ENCODE measurements around the gene COBLL1. TPM values are rescaled to one million over a fixed set of nuclear protein-coding genes. Genes with fewer than 3 reads are reported as not detected.

The COBLL1 gene
- total RNA-seq, 1 donor from 2014 or later: 207 TPM

DNA sequence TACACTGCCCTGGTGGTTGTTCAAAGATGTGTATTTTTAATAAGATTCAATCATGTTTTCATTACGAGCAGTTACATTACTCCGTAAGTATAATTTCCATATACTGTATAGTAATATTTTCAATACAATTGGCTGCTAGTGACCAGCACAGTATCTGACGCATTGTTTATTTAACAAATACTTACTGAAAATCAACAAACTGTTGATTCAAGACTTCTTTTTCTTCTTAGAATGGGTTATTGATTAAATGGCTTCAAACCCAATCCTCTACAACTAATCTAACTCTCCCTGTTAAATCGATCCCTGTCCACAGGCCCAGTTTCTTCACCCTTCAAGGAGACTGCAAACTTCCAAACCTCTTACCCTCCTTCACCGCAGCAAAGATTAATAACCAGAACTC lies 18.5 kb downstream of the COBLL1 start:
- DNase-seq (ENCODE audit: low spot score): no peak

DNA sequence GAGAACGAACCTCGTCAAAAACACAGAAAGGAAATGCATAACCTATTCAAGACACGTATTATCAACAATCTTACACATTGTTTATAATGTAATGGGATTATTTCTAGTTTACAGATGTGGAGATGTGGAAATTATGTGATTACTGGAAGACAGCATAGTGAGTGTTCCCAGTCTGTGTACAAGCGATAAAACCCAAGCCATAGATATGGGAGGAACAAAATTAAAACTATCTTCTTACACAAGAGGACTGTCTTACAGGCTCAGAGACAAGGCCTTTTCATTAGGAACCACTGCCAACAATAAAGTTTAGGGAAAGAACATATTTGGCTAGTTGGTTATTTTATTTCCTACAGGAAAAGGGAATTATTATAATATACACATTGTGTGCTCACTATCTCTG lies 20.3 kb downstream of the COBLL1 start:
- no peak for DNase-seq (ENCODE audit: low spot score)

DNA sequence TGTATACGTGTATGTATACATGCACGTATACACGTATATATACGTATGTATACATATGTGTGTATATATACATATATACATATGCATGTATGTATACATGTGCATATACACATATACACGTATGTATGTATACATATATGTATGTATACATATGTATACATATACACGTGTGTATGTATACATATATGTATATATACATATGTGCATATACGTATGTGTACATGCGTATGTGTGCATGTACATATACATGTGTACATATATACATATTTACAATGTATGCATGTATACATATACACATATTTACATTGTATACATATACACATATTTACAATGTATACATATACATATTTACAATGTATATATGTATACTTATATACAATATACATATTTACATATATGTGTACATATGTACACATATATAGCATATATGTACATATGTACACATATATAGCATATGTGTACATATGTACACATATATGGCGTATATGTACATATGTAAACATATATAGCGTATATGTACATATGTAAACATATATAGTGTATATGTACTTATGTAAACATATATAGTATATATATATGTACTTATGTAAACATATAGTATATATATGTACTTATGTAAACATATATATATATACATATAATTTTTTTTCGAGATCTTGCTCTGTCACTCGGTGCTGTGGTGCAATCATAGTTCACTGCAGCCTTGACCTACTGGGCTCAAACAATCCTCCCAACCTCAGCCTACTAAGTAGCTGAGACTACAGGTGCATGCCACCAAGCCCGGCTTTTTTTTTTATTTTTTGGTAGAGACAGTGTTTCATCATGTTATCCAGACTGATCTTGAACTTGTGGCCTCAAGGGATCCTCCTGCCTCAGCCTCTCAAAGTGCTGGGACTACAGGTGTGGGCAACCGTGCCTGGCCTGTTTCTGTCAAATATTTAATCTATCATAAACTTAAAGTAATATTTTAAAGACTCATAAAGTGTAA lies 23.2 kb downstream of the COBLL1 start:
- no peak for DNase-seq (ENCODE audit: low spot score)

DNA sequence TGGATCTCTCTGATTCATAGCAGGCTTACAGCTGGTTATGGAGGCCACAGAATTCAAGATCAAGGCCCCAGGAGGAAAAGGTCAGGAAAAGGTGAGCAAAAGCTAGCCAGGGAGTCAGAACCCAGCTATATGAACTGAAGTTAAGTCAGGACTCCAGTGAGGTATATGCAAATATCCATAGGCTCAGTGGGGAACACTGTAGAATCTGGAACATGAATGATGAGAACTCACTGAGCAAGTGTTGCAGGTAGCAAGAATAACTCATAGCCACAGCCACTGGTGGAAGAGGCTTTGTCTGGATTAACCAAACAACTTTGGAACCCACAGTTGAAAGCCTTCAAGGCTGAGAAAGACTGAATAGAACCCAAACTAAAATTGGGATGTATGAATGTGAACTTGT lies 24.7 kb downstream of the COBLL1 start:
- no peak for DNase-seq (ENCODE audit: low spot score)

DNA sequence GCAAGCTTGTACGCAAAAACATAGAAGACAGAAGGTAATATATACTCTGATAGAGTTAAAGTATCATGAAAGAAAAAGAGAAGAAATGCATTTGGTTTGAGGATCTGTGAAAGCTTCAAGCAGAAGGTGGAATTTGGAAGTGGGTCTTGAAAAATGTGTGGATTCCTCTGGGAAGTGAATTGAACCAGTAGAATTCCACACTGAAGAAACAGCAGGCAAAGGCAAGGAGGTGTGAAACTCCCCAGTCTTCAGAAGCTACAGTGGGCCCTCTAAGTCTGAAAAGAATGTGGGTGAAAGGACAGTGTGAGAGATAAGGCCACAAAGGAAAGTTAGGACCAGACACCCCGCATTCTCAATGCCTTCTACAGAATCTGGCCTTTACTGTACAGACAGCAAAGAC lies 25.6 kb downstream of the COBLL1 start:
- no peak for DNase-seq (ENCODE audit: low spot score)

DNA sequence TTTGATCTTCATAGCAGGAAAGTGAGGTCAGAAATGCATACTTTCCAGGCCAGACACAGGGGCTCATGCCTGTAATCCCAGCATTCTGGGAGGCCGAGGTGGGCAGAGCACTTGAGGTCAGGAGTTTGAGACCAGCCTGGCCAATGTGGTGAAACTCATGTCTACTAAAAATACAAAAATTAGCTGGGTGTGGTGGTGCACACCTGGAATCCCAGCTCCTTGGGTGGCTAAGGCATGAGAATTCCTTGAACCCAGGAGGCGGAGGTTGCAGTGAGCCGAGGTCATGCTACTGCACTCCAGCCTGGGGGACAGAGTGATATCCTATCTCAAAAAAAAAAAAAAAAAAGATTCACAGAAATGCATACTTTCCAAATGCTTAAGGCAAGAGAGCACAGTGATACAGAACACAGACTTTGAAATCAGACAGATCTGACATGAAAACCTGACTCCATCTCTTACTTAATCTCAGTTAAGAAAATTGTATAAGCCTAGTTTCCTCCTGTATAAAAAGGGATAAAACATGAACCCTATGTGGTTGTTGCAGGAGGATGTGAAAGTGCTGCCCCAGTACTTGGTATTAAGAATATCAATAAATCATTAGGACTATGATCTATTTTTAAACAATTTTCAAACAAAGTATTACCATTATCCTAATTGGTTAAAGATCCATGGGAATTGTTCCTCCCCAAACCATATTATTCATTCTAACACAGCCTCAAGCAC lies 26.4 kb downstream of the COBLL1 start:
- no peak for DNase-seq (ENCODE audit: low spot score)

DNA sequence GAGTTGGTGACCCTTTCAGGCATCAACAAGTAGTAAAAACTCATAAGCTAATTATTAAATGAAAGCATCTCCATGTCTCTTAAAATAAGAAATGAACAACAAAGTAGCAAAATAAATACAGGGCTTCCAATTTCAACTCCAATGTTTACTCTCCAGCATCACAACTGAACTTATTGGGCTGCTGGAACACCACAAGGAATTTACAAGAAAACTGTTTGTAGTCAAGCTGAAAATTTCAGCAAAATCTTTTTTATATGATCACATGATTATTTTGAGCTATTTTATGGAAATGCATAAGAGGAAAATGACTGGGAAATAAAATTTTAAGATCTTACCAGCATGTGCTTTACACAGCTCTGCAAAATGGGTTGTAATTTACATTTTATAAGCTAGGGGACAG lies 28.1 kb downstream of the COBLL1 start:
- DNase-seq (ENCODE audit: low spot score): no peak

DNA sequence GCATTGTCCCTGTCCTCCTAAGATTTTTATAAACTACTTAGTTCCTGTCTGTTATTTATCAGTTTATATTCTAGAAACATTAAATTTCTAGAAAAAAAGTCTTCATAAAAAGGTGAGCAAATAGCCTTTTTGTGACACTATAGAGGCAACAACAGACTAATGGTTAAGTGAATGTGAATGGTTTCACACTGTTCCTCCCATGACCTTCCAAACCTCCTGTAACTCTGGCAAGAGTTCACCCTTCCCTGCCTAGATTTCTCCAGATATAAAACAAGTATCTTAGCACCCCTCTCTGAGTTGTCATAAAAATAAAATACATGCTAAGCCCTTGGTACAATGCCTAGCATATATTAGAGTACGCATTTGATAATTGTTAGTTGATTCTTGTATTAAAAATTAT lies 29.2 kb downstream of the COBLL1 start:
- DNase-seq (ENCODE audit: low spot score): no peak

DNA sequence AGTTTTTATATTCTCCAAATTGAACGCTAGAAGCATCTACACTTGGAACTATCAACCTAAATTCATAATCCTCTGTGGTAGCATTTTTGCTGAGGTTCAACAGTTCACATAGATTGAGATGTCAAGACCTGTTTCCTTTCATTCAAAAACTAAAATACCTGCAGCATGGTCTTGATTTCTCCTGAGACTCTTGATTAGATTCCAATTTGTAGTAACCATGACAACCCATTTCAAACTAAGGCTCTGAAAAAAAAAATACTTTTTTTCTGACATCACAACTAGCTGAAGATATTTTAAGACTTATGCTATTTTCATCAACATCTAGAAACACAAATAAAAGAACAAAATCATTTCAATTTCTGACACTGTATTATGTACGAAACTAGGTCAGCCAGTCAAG lies 29.8 kb downstream of the COBLL1 start:
- no peak for DNase-seq (ENCODE audit: low spot score)

DNA sequence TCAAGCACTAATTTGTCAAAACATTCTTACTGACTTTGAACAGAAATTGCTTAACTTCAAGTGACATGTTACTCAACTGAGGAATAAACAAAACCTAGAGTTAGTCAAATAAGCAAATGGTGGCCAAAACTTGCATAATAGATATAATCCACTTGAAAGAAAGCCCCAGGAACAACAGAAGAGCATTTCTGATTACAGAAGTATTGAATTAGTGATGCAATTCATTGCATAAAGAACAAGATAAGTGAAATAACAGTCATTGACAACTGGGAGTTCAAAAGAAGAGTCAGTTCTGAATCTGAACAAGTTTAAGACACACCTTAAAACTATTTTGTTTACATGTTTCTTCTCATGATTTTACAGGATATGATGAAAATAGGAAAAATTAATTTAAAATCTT lies 30.8 kb downstream of the COBLL1 start:
- no peak for DNase-seq (ENCODE audit: low spot score)

DNA sequence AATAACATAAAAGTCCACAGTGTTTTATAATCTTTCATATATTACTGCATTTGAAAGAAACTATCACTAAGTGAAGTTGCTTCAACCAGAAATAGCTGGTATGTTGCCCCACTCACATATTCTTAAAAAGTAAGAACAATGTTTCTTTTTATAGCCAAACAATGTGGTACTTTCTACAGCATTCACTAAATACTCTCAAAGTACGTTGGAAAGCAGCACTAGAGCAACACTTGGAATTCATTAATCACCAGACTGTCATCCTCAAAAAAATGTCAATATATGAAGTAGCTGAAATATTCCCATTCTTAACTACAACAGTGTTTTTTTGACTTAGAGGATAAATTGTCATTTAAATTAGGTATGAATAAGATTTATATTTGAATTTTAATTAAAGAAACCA lies 32.8 kb downstream of the COBLL1 start:
- DNase-seq (ENCODE audit: low spot score): no peak

DNA sequence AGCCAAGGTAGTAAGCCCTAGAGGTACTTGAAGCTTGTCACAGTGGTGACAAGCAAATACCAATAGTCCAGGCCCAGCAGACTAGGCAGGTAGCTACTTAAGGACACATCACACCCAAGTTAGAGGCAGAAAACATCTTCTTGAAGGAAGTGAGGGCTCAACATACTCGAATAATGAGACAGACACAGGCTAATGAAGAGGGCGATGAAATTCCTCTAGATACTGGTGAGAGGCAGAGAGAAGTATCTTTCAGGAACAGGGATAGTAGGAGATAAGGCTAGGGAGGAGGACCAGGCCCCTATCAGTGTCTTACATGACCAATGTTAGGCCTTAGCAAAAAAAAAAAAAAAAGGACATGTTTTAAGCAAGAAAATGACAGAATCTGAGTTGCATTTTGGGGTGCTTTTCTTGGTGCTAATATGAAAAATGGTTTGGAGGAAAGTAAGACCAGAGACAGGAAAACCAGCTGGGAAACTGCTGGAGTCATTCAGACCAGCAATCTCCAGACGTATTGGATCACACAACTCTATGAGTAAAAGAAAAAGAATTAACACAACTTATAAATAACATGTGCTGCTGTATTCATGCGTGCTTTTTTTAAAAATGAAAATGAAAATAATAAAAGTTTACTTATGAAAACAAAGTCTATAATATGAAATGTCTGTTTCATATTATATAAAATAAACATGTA lies 37.7 kb downstream of the COBLL1 start:
- DNase-seq (ENCODE audit: low spot score): no peak

DNA sequence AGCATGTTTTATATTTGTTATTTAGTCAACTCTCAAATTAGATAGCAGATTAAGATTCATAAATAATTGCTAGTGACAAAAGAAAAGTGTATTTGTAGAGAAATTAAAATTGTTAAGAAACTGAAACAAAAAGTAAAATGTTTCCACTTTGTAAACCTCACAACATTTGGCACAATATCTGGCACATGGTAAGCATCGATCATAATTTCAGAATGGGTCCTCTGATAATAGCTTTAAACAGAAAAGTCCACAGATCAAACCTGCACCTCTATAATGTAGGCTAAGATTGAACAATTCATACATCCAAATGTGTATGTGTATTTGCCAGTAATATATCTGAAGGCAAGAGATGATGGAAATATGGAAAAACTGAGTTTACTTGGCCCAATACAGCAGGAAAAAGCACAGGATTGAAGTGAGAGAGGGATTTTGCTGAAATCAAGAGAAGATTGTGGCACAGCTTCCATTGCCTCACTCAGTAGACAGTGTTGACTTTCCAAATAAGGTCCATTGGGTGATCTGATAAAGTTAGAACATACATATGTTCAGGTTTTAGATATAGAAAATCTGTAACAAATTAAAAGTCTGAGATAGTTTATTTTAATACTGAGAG lies 39.4 kb downstream of the COBLL1 start:
- DNase-seq (ENCODE audit: low spot score): no peak

DNA sequence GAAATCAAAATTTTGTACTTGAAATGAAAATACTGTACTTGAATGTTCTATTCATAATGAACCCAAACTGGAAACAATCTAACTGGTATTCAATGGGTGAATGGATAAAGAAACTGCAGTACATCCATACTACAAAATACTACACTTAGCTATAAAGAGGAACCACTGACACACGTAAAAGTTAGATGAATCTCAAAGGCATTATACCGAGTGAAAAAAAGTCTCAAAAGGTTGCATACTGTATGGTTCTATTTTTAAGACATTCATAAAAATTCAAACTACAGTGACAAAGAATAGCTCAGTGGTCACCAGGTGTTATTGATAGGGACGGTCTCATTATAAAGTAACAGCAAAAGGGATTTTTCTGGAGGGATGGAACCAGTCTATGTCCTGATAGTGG lies 41.1 kb downstream of the COBLL1 start:
- DNase-seq (ENCODE audit: low spot score): no peak

DNA sequence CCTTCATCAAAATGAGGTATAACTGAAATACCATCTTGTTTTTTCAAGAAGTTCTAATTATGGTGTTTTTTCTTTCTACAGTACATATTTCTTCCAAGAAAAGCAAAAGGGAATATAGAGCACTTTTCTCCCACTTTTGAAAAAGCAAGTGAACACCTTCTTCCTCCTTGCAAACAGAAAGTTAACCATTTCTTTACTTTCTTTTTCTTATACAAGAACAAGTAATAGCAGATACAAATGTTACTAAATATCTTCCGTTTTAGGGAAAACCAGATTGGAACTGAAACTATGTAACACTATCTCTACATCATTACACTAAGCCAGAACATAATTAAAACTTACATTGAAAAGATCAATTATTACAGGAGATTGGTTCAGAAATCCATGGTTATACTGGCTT lies 44.0 kb downstream of the COBLL1 start:
- no peak for DNase-seq (ENCODE audit: low spot score)

DNA sequence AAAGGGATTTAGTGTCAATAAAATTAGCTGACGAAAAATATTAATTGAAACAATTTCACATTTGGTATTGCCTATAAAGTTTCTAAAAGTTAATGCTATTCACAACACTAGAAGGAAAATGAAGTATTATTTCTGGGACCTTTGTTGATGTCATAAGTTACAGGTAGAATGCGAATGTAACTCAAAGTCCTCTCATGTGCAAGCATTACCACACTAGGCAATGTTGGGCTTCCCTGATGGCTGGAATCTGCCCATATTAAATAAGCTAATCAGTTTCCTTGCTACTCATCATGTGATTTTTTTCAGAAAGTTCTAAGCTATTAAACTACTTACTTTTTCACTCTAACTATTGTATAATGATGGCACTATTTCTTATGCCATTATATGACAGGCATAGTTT lies 44.6 kb downstream of the COBLL1 start:
- DNase-seq (ENCODE audit: low spot score): no peak

DNA sequence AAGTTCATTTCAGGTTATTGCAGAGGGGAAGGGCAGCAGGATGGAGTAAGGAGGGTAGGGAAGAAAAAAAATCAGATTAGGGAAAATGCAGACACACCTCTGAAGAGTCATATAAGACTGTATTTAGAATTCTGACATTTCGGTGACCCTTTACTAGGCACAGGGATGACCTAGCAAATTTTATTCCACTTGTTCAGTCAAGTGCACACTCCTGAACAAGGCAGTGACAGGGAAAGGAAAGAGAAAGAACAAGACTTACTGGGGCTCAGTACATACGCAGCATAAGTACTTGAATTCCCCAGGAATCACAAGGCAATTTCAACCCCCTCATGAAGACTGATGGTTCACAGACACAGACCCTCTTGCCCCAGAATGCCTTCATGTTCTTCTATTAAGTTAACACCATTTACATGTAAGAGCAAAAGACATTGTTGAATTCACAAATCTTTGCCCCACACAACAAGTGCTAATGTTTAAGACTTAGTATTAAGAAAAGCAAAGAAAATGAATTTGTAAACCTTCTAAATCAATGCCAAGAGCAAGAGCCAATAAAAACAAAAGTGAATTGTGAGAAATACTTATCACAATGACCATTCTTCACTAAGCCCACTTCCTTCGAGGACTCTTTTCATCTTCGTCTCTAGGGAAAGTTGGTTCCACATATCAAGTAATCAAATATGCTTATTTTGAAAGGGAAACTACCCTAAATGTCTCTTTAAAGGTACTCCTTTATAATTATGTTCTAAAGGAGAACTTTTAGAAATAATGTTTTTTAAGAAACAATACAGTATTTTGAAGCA lies 47.0 kb downstream of the COBLL1 start:
- DNase-seq (ENCODE audit: low spot score): no peak

DNA sequence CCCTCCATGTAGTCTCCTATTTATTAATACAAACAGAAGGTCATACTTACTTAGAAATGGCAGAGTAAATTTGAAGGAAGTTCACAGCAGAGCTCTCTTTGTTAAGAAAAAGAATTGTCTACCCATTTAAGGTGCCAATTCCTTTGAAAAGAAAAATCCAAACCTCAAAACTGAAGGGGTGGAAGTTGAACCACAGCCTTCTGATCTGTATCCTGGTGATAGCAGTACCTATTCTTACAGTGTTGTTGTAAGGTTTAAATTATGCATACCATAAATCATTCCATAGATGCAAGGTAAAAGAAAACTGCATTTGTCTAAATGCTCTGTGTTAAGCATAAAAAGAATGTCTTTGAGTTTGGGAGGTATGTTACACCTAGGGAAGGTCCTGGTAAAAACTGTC lies 47.6 kb downstream of the COBLL1 start:
- DNase-seq (ENCODE audit: low spot score): no peak

DNA sequence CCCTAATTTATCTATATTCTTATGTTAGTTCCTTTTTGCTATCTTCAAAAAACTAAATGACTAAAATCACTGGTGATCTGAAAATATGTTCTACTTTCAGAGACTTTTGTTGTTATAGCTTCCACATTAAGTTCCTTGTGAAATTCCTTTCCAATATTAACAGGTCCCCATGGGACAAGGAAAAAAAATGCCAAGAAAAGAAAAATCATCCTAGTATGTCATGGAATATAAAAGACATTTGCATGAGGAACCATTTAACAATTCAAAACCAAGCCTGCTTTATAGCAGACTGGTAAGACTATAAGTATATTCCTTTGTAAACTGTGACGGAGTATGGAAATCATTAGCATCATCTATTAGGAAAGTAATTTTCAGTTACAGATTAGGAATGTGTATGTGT lies 48.1 kb downstream of the COBLL1 start:
- no peak for DNase-seq (ENCODE audit: low spot score)

DNA sequence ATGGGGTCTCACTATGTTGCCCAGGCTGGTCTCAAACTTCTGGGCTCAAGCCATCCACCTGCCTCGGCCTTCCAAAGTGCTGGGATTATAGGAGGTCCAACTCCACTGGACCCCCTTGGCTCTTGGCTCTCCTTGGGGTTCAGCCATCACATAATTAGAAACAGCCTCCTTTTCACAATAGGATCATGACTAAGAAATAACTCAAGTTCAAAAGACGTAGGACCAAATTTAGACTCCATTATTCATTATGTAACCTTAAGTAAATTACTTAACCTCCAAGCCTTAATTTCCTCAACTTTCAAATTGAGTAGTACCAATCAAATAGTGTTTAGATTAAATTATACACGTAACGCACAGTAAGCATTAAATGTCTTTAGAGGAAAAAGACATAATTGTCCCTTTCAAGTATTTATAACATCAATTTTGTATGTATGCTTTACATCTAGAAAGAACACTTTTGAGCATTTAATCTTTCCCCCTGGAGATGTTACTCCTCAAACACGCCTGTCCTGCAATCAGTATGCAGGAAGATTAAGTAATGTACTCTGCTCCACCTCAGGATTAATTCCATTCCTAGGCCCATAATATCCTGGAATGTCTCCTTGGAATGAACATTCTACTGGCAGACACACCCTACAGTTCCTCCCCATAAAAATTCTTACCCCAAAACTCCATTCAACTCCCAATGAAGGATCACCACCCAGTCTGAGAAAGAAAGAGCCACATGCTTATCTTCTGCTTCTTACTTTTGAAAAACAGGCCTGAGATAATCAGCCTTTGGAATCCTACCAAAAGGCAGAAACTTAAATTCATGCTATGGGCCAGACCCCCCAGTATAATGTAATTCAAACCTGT lies 49.1 kb downstream of the COBLL1 start:
- no peak for DNase-seq (ENCODE audit: low spot score)

Measured in ureter (tissue), 1 donor.